HepG2 (cell line): Measurements from ENCODE around the gene ARSB.

Experiments used
- AFF4 ChIP-seq: sonication (generic); formaldehyde crosslinking; IDR thresholded peaks from 2 replicates; pipeline ENCODE4 v1.4.0; 2020; ENCODE audit warnings: missing genetic modification reagents
- ASH2L ChIP-seq: fragments of 300-600, 200-600 bp; sonication (generic); IDR thresholded peaks from 2 replicates; pipeline ENCODE4 v1.7.0; 2017; ENCODE audit warnings: low read depth, mild to moderate bottlenecking, moderate library complexity, mixed read lengths, low read length; ENCODE audit not compliant: insufficient read length
- ETS1 ChIP-seq: sonication (generic); formaldehyde crosslinking; IDR thresholded peaks from 2 replicates; pipeline ENCODE4 v1.4.0; 2020; ENCODE audit warnings: missing genetic modification reagents
- EZH2 ChIP-seq: conservative IDR thresholded peaks from 2 replicates; pipeline ENCODE4 v1.6.1; 2012; ENCODE audit warnings: mild to moderate bottlenecking, low read depth, low read length, moderate library complexity
- GABPA ChIP-seq, 2 experiments: IDR thresholded peaks; 2 replicates each; pipeline ENCODE4 v1.6.1; 2011 to 2016; ENCODE audit warnings: low read depth in 2 of 2, low read length in 1 of 2, missing biosample characterization in 1 of 2, missing genetic modification characterization in 1 of 2
- MAFG ChIP-seq: sonication (generic); formaldehyde crosslinking; IDR thresholded peaks from 2 replicates; pipeline ENCODE4 v1.5.1; 2020; ENCODE audit warnings: mild to moderate bottlenecking, missing genetic modification reagents
- POLR2A ChIP-seq, 2 experiments: IDR thresholded peaks; 2 replicates each; pipeline ENCODE4 v1.6.1; 2011; ENCODE audit warnings: low read depth in 2 of 2, low read length in 2 of 2, mild to moderate bottlenecking in 1 of 2, moderate library complexity in 1 of 2; ENCODE audit not compliant: insufficient read depth in 1 of 2
- REST ChIP-seq, 2 experiments: IDR thresholded peaks; 2 replicates each; pipeline ENCODE4 v1.6.1; 2011 to 2012; ENCODE audit warnings: low read length in 2 of 2, borderline replicate concordance in 1 of 2, low read depth in 1 of 2, mild to moderate bottlenecking in 1 of 2, moderate library complexity in 1 of 2
- SUZ12 ChIP-seq: fragments of 150-350 bp; IDR thresholded peaks from 2 replicates; pipeline ENCODE4 v1.6.1; 2014; ENCODE audit warnings: low read depth, low read length
- ZNF263 ChIP-seq: sonication (generic); formaldehyde crosslinking; IDR thresholded peaks from 2 replicates; pipeline ENCODE4 v1.4.0; 2020; ENCODE audit warnings: missing genetic modification reagents
- ZNF780A ChIP-seq: sonication (generic); formaldehyde crosslinking; IDR thresholded peaks from 2 replicates; pipeline ENCODE4 v1.8.0; 2022; ENCODE audit warnings: mild to moderate bottlenecking, missing genetic modification reagents, moderate library complexity
- ZNF839 ChIP-seq: sonication (generic); formaldehyde crosslinking; IDR thresholded peaks from 2 replicates; pipeline ENCODE4 v1.4.0; 2020; ENCODE audit warnings: missing genetic modification reagents, mild to moderate bottlenecking, borderline replicate concordance
- ZSCAN30 ChIP-seq: sonication (generic); formaldehyde crosslinking; IDR thresholded peaks from 2 replicates; pipeline ENCODE4 v1.5.0; 2020; ENCODE audit warnings: mild to moderate bottlenecking, missing genetic modification reagents

GRCh38 chr5:78779771-78780616 is 205.1 kb downstream of the ARSB start:
- TF ChIP-seq ZNF839 (CRISPR knock-in tag): no peak
- no peak for TF ChIP-seq ZNF780A (CRISPR knock-in tag)
- no peak for TF ChIP-seq AFF4
- no peak for TF ChIP-seq ZNF263 (CRISPR knock-in tag)
- TF ChIP-seq ETS1 (CRISPR knock-in tag): no peak
- TF ChIP-seq GABPA (IDR thresholded peaks at IDR 0.05; ENCODE audit: low read depth, low read length): no peak
- TF ChIP-seq GABPA (CRISPR knock-in tag; IDR thresholded peaks at IDR 0.05; ENCODE audit: low read depth): no peak
- TF ChIP-seq MAFG (CRISPR knock-in tag): no peak
- no peak for TF ChIP-seq POLR2A (IDR thresholded peaks at IDR 0.05; ENCODE audit: insufficient read depth in 1 of 2, low read depth in 2 of 2, low read length in 2 of 2)
- no peak for TF ChIP-seq EZH2
- no peak for TF ChIP-seq ASH2L
- TF ChIP-seq REST (IDR thresholded peaks at IDR 0.05; ENCODE audit: borderline replicate concordance in 1 of 2, low read depth in 1 of 2, low read length in 2 of 2): no peak
- no peak for TF ChIP-seq SUZ12
- no peak for TF ChIP-seq ZSCAN30 (CRISPR knock-in tag)
